HepG2 (cell line): ENCODE results near the gene CCDC97. TPM values are rescaled to one million over a fixed set of nuclear protein-coding genes. Genes with fewer than 3 reads are reported as not detected.

Experiments used
- ATAD3A ChIP-seq: sonication (generic); formaldehyde crosslinking; IDR thresholded peaks from 2 replicates; pipeline ENCODE4 v1.4.0; 2020; ENCODE audit warnings: missing genetic modification reagents
- DNMT1 ChIP-seq: sonication (generic); formaldehyde crosslinking; IDR thresholded peaks from 2 replicates; pipeline ENCODE4 v1.5.1; 2020; ENCODE audit warnings: mild to moderate bottlenecking, missing genetic modification reagents
- DPF2 ChIP-seq: sonication (generic); formaldehyde crosslinking; IDR thresholded peaks from 2 replicates; pipeline ENCODE4 v1.4.0; 2020; ENCODE audit warnings: mild to moderate bottlenecking, low read depth, missing genetic modification reagents, borderline replicate concordance
- DRAP1 ChIP-seq: IDR thresholded peaks from 2 replicates; pipeline ENCODE4 v1.6.1; 2016; ENCODE audit warnings: missing genetic modification reagents, missing compliant biosample characterization
- EZH2 ChIP-seq: conservative IDR thresholded peaks from 2 replicates; pipeline ENCODE4 v1.6.1; 2012; ENCODE audit warnings: mild to moderate bottlenecking, low read depth, low read length, moderate library complexity
- FLYWCH1 ChIP-seq: sonication (generic); formaldehyde crosslinking; IDR thresholded peaks from 2 replicates; pipeline ENCODE4 v1.8.1; 2023; ENCODE audit warnings: mild to moderate bottlenecking, missing genetic modification reagents
- GLI4 ChIP-seq: sonication (generic); formaldehyde crosslinking; IDR thresholded peaks from 2 replicates; pipeline ENCODE4 v1.5.1; 2020; ENCODE audit warnings: missing genetic modification reagents, mild to moderate bottlenecking, moderate library complexity, borderline replicate concordance
- IKZF4 ChIP-seq: sonication (generic); formaldehyde crosslinking; IDR thresholded peaks from 2 replicates; pipeline ENCODE4 v1.5.1; 2020; ENCODE audit warnings: borderline replicate concordance, mild to moderate bottlenecking, low read depth, missing genetic modification reagents; ENCODE audit errors: not compliant biosample characterization
- MED8 ChIP-seq: sonication (generic); formaldehyde crosslinking; IDR thresholded peaks from 2 replicates; pipeline ENCODE4 v1.8.1; 2023; ENCODE audit warnings: mild to moderate bottlenecking, missing genetic modification reagents; ENCODE audit not compliant: insufficient replicate concordance
- ONECUT2 ChIP-seq: sonication (generic); formaldehyde crosslinking; IDR thresholded peaks from 2 replicates; pipeline ENCODE4 v1.4.0; 2020; ENCODE audit warnings: missing genetic modification reagents
- PRDM4 ChIP-seq: sonication (generic); formaldehyde crosslinking; IDR thresholded peaks from 2 replicates; pipeline ENCODE4 v1.9.0; 2021; ENCODE audit warnings: missing genetic modification reagents, borderline replicate concordance
- TBP ChIP-seq: sonication (generic); formaldehyde crosslinking; IDR thresholded peaks from 2 replicates; pipeline ENCODE4 v1.5.0; 2020; ENCODE audit warnings: missing genetic modification reagents
- ZNF101 ChIP-seq: sonication (generic); formaldehyde crosslinking; IDR thresholded peaks from 2 replicates; pipeline ENCODE4 v1.4.0; 2020; ENCODE audit warnings: mild to moderate bottlenecking, low read depth, missing genetic modification reagents, borderline replicate concordance
- ZNF331 ChIP-seq: sonication (generic); formaldehyde crosslinking; IDR thresholded peaks from 2 replicates; pipeline ENCODE4 v1.4.0; 2020; ENCODE audit warnings: missing genetic modification reagents
- ZNF383 ChIP-seq: sonication (generic); formaldehyde crosslinking; IDR thresholded peaks from 2 replicates; pipeline ENCODE4 v1.4.0; 2020; ENCODE audit warnings: missing genetic modification reagents, mild to moderate bottlenecking, borderline replicate concordance
- ZNF580 ChIP-seq: IDR thresholded peaks from 2 replicates; pipeline ENCODE4 v1.6.1; 2016; ENCODE audit warnings: low read depth, borderline replicate concordance
- ZNF605 ChIP-seq: sonication (generic); formaldehyde crosslinking; IDR thresholded peaks from 2 replicates; pipeline ENCODE4 v1.8.0; 2022; ENCODE audit warnings: mild to moderate bottlenecking, missing genetic modification reagents
- ZNF768 ChIP-seq: sonication (generic); formaldehyde crosslinking; IDR thresholded peaks from 2 replicates; pipeline ENCODE4 v1.4.0; 2020; ENCODE audit warnings: missing genetic modification reagents
- ZSCAN20 ChIP-seq: sonication (generic); formaldehyde crosslinking; IDR thresholded peaks from 2 replicates; pipeline ENCODE4 v1.4.0; 2020; ENCODE audit warnings: missing genetic modification reagents, mild to moderate bottlenecking, borderline replicate concordance
- ZSCAN29 ChIP-seq: sonication (generic); formaldehyde crosslinking; conservative IDR thresholded peaks from 2 replicates; pipeline ENCODE4 v1.4.0; 2020; ENCODE audit warnings: mild to moderate bottlenecking, missing genetic modification reagents
- ZSCAN9 ChIP-seq: IDR thresholded peaks from 2 replicates; pipeline ENCODE4 v1.6.1; 2016; ENCODE audit warnings: borderline replicate concordance
- polyA plus RNA-seq, 8 experiments: library from polyadenylated mRNA; depleted of rRNA in 3 of 8; stranded (reverse) in 7 of 8; unstranded in 1 of 8; fragments of >200 nt; fragmentation: Illumina TruSeq in 4 of 8; extraction: Trizol in 4 of 8; gene quantifications; 2 replicates each; pipeline versions ENCODE4 v1.2.1 to v1.2.3, GENCODE V29; 2011 to 2016; ENCODE audit warnings: low read depth in 4 of 8, missing spikeins in 1 of 8, mixed read lengths in 1 of 8; ENCODE audit not compliant: insufficient read depth in 1 of 8
- total RNA-seq, 5 experiments: library from RNA; depleted of rRNA; stranded (reverse); fragments of >200 nt; fragmentation: Illumina TruSeq; extraction: Trizol; gene quantifications; 2 replicates each; pipeline ENCODE4 v1.2.3, GENCODE V29; 2016; ENCODE audit warnings: low read depth in 1 of 5
- TF ChIP-seq, protein P1 (sequence below): sonication (generic); formaldehyde crosslinking; IDR thresholded peaks from 2 replicates; pipeline ENCODE4 v1.5.0; 2020; ENCODE audit warnings: mild to moderate bottlenecking, missing genetic modification reagents, borderline replicate concordance
- TF ChIP-seq, protein P2 (sequence below): sonication (generic); formaldehyde crosslinking; IDR thresholded peaks from 2 replicates; pipeline ENCODE4 v1.5.0; 2020; ENCODE audit warnings: missing genetic modification reagents

Gene CCDC97
- total and polyA plus RNA-seq, 2 of the 13 experiments (the other 11 are each of a cell fraction or from before 2014, with no cell fraction given) = 6.2 to 7.3 TPM

DNA sequence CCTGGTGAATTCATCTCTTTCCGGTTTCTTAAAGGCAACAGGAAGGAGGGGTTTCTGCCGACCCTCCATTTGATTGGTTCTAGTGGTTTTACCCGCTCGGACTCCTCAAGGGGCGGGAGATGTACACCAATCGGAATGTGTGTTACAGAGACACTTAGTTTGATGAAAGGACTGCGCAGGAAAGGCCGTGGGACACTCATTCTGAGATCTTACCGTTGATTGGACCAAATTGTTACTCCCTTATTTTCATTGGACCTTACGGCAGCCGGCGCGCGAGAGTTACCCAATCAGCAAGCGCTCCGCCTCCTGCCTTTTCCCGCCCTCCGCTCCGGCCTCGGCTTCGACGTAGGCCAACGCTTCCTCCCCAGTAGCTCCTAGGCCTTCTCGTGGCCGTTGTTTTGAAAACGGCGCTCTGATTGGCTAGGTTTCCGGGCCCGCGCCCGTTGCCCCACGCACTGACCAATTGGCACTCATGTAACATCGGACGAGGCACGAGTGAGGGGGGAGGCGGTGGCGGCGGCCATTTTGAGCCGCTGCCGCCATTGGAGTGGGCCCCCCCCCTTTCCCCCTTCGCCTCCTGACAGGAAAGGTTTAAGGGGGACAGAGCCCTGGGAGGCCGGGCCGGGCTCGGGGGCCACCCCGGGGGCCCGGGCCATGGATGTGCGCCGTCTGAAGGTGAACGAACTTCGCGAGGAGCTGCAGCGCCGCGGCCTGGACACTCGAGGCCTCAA lies 46.0 kb upstream of the CCDC97 start, which contains the start of gene HNRNPUL1 (continued):
- TF ChIP-seq TBP (CRISPR knock-in tag) (no peak), FLYWCH1 (CRISPR knock-in tag) (no peak), ZNF605 (peak; percentile 51; the same call in 1 of the 2 replicates), ZNF580 (CRISPR knock-in tag) (no peak), ONECUT2 (CRISPR knock-in tag) (no peak), ZNF383 (no peak), DRAP1 (CRISPR knock-in tag) (no peak), EZH2 (no peak), IKZF4 (CRISPR knock-in tag) (no peak), ATAD3A (CRISPR knock-in tag) (no peak), ZNF101 (no peak), DPF2 (CRISPR knock-in tag) (no peak), ZSCAN20 (CRISPR knock-in tag) (no peak), ZSCAN9 (CRISPR knock-in tag) (peak; percentile 51), MED8 (CRISPR knock-in tag) (peak; percentile 69), ZNF768 (no peak), PRDM4 (CRISPR knock-in tag) (no peak), ZNF331 (CRISPR knock-in tag) (no peak; the same call in 1 of the 2 replicates), DNMT1 (CRISPR knock-in tag) (no peak), ZSCAN29 (CRISPR knock-in tag) (no peak), GLI4 (CRISPR knock-in tag) (no peak)
- TF ChIP-seq, protein P1, sequence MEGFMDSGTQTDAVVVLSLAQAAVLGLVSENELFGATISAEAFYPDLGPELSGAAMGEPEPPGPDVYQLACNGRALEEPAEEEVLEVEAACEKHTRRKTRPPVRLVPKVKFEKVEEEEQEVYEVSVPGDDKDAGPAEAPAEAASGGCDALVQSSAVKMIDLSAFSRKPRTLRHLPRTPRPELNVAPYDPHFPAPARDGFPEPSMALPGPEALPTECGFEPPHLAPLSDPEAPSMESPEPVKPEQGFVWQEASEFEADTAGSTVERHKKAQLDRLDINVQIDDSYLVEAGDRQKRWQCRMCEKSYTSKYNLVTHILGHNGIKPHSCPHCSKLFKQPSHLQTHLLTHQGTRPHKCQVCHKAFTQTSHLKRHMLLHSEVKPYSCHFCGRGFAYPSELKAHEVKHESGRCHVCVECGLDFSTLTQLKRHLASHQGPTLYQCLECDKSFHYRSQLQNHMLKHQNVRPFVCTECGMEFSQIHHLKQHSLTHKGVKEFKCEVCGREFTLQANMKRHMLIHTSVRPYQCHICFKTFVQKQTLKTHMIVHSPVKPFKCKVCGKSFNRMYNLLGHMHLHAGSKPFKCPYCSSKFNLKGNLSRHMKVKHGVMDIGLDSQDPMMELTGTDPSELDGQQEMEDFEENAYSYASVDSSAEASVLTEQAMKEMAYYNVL (CRISPR knock-in tag) = peak; percentile 19; the same call in 1 of the 2 replicates
- TF ChIP-seq, protein P2, sequence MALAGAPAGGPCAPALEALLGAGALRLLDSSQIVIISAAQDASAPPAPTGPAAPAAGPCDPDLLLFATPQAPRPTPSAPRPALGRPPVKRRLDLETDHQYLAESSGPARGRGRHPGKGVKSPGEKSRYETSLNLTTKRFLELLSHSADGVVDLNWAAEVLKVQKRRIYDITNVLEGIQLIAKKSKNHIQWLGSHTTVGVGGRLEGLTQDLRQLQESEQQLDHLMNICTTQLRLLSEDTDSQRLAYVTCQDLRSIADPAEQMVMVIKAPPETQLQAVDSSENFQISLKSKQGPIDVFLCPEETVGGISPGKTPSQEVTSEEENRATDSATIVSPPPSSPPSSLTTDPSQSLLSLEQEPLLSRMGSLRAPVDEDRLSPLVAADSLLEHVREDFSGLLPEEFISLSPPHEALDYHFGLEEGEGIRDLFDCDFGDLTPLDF (CRISPR knock-in tag) = peak; percentile 98
